Activated effector memory CD4-positive, alpha-beta T cell treated with anti-CD3 and anti-CD28 coated beads, Interleukin-2, amount 50 U/mL, for 16 hours (primary cell): Measurements from ENCODE around the gene HSF4.

Experiments used
- DNase-seq: peaks from one replicate; pipeline ENCODE4 v3.0.0-alpha.2; 2020

The HSF4 gene

GRCh38 chr16:67164599-67165061, at the start of gene HSF4:
TSS of gene HSF4 (plus strand) at chr16:67164745. CDS start at chr16:67164812, 67 bp downstream.
- no peak for DNase-seq

- DNase-seq, result no peak
Measured at GRCh38 chr16:67114793-67115192, 49.8 kb upstream of the HSF4 start.

GRCh38 chr16:67115639-67116038, 48.9 kb upstream of the HSF4 start:
- DNase-seq, result no peak

- peak; percentile 3 for DNase-seq
Measured at GRCh38 chr16:67116388-67117311, 47.9 kb upstream of the HSF4 start.

- peak; percentile 2 for DNase-seq
Measured at GRCh38 chr16:67117716-67118115, 46.8 kb upstream of the HSF4 start.

- peak; percentile 33 for DNase-seq
Measured at GRCh38 chr16:67120025-67120424, 44.5 kb upstream of the HSF4 start.

GRCh38 chr16:67122799-67123198, 41.7 kb upstream of the HSF4 start:
- peak; percentile 13 for DNase-seq

- no peak for DNase-seq
Measured at GRCh38 chr16:67128417-67128816, 36.1 kb upstream of the HSF4 start.

GRCh38 chr16:67128887-67129286, 35.7 kb upstream of the HSF4 start:
- no peak for DNase-seq

- no peak for DNase-seq
Measured at GRCh38 chr16:67129422-67129821, 35.1 kb upstream of the HSF4 start.

- DNase-seq, result no peak
Measured at GRCh38 chr16:67137605-67138004, 26.9 kb upstream of the HSF4 start.

GRCh38 chr16:67141391-67141790, 23.2 kb upstream of the HSF4 start:
- no peak for DNase-seq

- DNase-seq, result no peak
Measured at GRCh38 chr16:67142342-67142741, 22.2 kb upstream of the HSF4 start.

- DNase-seq, result no peak
Measured at GRCh38 chr16:67144943-67145342, 19.6 kb upstream of the HSF4 start.

- no peak for DNase-seq
Measured at GRCh38 chr16:67145746-67146145, 18.8 kb upstream of the HSF4 start.

GRCh38 chr16:67146523-67147357, 17.8 kb upstream of the HSF4 start:
- no peak for DNase-seq

- DNase-seq, result no peak
Measured at GRCh38 chr16:67147437-67148140, 17.0 kb upstream of the HSF4 start.

GRCh38 chr16:67148221-67148620, 16.3 kb upstream of the HSF4 start:
- DNase-seq, result no peak

GRCh38 chr16:67148656-67149275, 15.8 kb upstream of the HSF4 start:
- DNase-seq, result no peak

- DNase-seq, result no peak
Measured at GRCh38 chr16:67149276-67150046, 15.1 kb upstream of the HSF4 start.

GRCh38 chr16:67150047-67150832, 14.3 kb upstream of the HSF4 start:
- DNase-seq, result peak; percentile 84
